ENCODE data around the gene SYNGAP1.
"Not testable (repeated sequence)": the region's sequence is repeated elsewhere in the genome, so short reads cannot be mapped to it uniquely, and the experiment has no call there.

The SYNGAP1 gene

DNA sequence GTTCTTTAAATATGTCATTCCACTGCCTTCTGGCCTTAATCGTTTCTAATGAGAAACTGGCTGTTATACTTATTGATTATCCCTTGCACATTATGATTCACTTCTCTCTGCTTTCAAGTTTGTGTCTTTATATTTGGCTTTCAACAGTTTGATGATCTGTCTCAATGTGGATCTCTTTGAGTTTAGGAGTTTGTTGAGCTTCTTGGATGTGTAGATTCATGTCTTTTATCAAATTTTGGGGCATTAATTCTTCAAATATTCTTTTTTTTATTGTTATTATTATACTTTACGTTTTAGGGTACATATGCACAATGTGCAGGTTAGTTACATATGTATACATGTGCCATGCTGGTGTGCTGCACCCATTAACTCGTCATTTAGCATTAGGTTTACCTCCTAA lies 63.8 kb downstream of the SYNGAP1 start:
- no peak for DNase-seq

DNA sequence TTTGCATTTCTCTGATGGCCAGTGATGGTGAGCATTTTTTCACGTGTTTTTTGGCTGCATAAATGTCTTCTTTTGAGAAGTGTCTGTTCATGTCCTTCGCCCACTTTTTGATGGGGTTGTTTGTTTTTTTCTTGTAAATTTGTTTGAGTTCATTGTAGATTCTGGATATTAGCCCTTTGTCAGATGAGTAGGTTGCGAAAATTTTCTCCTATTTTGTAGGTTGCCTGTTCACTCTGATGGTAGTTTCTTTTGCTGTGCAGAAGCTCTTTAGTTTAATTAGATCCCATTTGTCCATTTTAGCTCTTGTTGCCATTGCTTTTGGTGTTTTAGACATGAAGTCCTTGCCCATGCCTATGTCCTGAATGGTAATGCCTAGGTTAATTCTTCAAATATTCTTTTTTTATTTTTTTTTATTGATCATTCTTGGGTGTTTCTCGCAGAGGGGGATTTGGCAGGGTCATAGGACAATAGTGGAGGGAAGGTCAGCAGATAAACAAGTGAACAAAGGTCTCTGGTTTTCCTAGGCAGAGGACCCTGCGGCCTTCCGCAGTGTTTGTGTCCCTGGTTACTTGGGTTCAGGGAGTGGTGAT lies 64.9 kb downstream of the SYNGAP1 start:
- not testable (repeated sequence) for DNase-seq

- not testable (repeated sequence) for DNase-seq
Observed at GRCh38 chr6:33485680-33486079, 65.8 kb downstream of the SYNGAP1 start.

- DNase-seq = no peak
Observed at GRCh38 chr6:33488339-33488738, 68.5 kb downstream of the SYNGAP1 start.

DNA sequence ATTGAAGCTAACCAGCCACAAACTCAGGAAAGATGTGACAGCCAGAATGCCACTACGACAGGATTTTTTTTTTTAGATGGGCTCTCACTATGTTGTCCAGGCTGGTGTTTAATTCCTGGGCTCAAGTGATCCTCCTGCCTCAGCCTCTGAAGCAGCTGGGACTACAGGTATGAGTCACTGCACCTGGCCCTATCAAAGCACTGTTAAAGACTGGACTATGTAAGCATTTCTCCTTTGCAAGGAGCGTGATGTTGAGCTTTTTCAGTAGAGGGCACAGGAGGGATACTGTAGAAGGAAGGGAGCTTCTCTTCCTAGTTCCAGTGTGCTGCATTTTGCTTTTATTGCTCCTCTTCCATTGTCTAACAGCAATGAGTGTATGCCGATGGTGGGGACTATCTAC lies 70.3 kb downstream of the SYNGAP1 start:
- DNase-seq = no peak

GRCh38 chr6:33490621-33491020 lies 70.8 kb downstream of the SYNGAP1 start:
- DNase-seq = no peak

DNA sequence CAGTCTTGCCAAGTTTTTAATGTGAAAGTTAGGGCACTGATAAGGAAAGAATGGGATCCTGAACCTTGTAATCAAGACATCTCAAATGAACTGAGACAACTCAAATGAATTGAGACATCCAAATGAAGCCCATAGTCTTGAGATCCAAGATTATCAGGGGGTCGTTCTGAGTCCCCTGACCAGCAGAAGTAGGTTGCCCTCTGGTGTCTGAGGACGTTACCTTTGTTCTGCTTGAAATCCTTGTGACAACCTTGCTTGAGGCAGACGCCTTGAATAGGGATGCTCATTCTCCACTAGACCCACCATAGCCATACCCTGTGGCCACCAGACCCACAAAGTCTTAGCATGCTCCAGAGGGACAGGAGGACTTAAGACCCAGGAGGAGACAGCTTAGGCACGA lies 72.2 kb downstream of the SYNGAP1 start:
- DNase-seq = no peak

GRCh38 chr6:33497157-33497556 lies 77.3 kb downstream of the SYNGAP1 start:
- no peak for DNase-seq

- no peak for DNase-seq
Observed at GRCh38 chr6:33502486-33502885, 82.6 kb downstream of the SYNGAP1 start.

DNA sequence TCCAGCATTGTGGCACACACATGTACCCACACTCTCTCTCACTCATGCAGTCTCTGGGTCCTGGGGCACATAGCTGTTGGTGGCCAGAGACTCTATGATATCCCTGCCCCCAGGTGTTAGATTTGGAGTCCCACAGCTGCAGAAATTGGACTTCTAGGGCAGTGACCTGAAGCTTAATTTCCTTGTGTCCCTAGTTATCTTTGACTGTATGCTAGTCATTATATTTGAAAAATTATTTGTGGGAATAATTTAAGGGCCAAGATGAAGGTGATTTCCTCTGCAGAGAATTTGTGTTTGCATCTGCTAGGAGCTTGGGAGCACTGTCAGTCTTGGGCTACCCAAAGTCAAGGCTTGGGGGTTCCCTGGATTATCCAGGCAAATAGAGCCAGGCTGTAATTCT lies 84.6 kb downstream of the SYNGAP1 start:
- DNase-seq = no peak
